ENCODE results near the gene CYP11A1. TPM values are rescaled to one million over a fixed set of nuclear protein-coding genes. Genes with fewer than 3 reads are reported as not detected.

CYP11A1 gene
- total RNA-seq, 1 donor from 2014 or later, result not detected

- Mint-ChIP-seq H3K36me3 (ENCODE audit: unreplicated experiment) (peaks cover 8% of the 10 kb centered on the region), H3K4me1 (ENCODE audit: low read depth, unreplicated experiment) (no peaks in the 10 kb centered on the region), H3K27me3 (ENCODE audit: unreplicated experiment) (peaks cover 8% of the 10 kb centered on the region), H3K27ac (ENCODE audit: unreplicated experiment) (no peak overlapping the region), H3K9me3 (ENCODE audit: unreplicated experiment) (peaks cover 7% of the 10 kb centered on the region), H3K4me3 (ENCODE audit: unreplicated experiment) (no peak overlapping the region)
- DNase-seq, result no peak
- no peak for TF ChIP-seq CTCF (IDR thresholded peaks at IDR 0.05; ENCODE audit: partially characterized antibody, unreplicated experiment)
Observed at GRCh38 chr15:74335396-74335795, 32.0 kb downstream of the CYP11A1 start.

- TF ChIP-seq CTCF (IDR thresholded peaks at IDR 0.05; ENCODE audit: partially characterized antibody, unreplicated experiment), result no peak
- no peak overlapping the region for H3K27ac Mint-ChIP-seq (ENCODE audit: unreplicated experiment)
- H3K36me3 Mint-ChIP-seq (ENCODE audit: unreplicated experiment), result peaks cover 8% of the 10 kb centered on the region
- no peak overlapping the region for H3K4me3 Mint-ChIP-seq (ENCODE audit: unreplicated experiment)
- H3K9me3 Mint-ChIP-seq (ENCODE audit: unreplicated experiment), result peaks cover 5% of the 10 kb centered on the region
- H3K27me3 Mint-ChIP-seq (ENCODE audit: unreplicated experiment), result peaks cover 11% of the 10 kb centered on the region
- no peaks in the 10 kb centered on the region for H3K4me1 Mint-ChIP-seq (ENCODE audit: low read depth, unreplicated experiment)
- no peak for DNase-seq
Observed at GRCh38 chr15:74334127-74334526, 33.3 kb downstream of the CYP11A1 start.

GRCh38 chr15:74333662-74334061, 33.8 kb downstream of the CYP11A1 start:
- Mint-ChIP-seq H3K4me3 (ENCODE audit: unreplicated experiment) (no peak overlapping the region), H3K36me3 (ENCODE audit: unreplicated experiment) (peaks cover 8% of the 10 kb centered on the region), H3K4me1 (ENCODE audit: low read depth, unreplicated experiment) (peaks cover 2% of the 10 kb centered on the region), H3K27me3 (ENCODE audit: unreplicated experiment) (peaks cover 11% of the 10 kb centered on the region), H3K27ac (ENCODE audit: unreplicated experiment) (no peak overlapping the region), H3K9me3 (ENCODE audit: unreplicated experiment) (peaks cover 5% of the 10 kb centered on the region)
- DNase-seq, result no peak
- no peak for TF ChIP-seq CTCF (IDR thresholded peaks at IDR 0.05; ENCODE audit: partially characterized antibody, unreplicated experiment)

- no peak overlapping the region for H3K27ac Mint-ChIP-seq (ENCODE audit: unreplicated experiment)
- H3K36me3 Mint-ChIP-seq (ENCODE audit: unreplicated experiment), result peaks cover 8% of the 10 kb centered on the region
- no peak overlapping the region for H3K4me3 Mint-ChIP-seq (ENCODE audit: unreplicated experiment)
- peaks cover 5% of the 10 kb centered on the region for H3K9me3 Mint-ChIP-seq (ENCODE audit: unreplicated experiment)
- H3K27me3 Mint-ChIP-seq (ENCODE audit: unreplicated experiment), result peaks cover 11% of the 10 kb centered on the region
- no peak for DNase-seq
- H3K4me1 Mint-ChIP-seq (ENCODE audit: low read depth, unreplicated experiment), result peaks cover 5% of the 10 kb centered on the region
- no peak for TF ChIP-seq CTCF (IDR thresholded peaks at IDR 0.05; ENCODE audit: partially characterized antibody, unreplicated experiment)
Observed at GRCh38 chr15:74333093-74333492, 34.4 kb downstream of the CYP11A1 start.

- Mint-ChIP-seq H3K4me1 (ENCODE audit: low read depth, unreplicated experiment) (peaks cover 5% of the 10 kb centered on the region), H3K36me3 (ENCODE audit: unreplicated experiment) (peaks cover 8% of the 10 kb centered on the region), H3K9me3 (ENCODE audit: unreplicated experiment) (peaks cover 5% of the 10 kb centered on the region), H3K27me3 (ENCODE audit: unreplicated experiment) (peaks cover 11% of the 10 kb centered on the region), H3K4me3 (ENCODE audit: unreplicated experiment) (no peak overlapping the region), H3K27ac (ENCODE audit: unreplicated experiment) (no peak overlapping the region)
- no peak for TF ChIP-seq CTCF (IDR thresholded peaks at IDR 0.05; ENCODE audit: partially characterized antibody, unreplicated experiment)
- no peak for DNase-seq
Observed at GRCh38 chr15:74332611-74333010, 34.8 kb downstream of the CYP11A1 start.
